GM19099 (cell line): ENCODE data around the gene KIF11.

Source experiments
- POLR2A ChIP-seq: IDR thresholded peaks from 3 replicates; pipeline ENCODE4 v1.6.1; 2011; ENCODE audit warnings: low read depth; ENCODE audit not compliant: insufficient read length; ENCODE audit errors: extremely low read depth

KIF11 gene

GRCh38 chr10:92592761-92593618 lies at the start of gene KIF11:
TSS of gene KIF11 (plus strand) at chr10:92593130. CDS start at chr10:92593376, 246 bp downstream.
- peak; percentile 95 for TF ChIP-seq POLR2A

- TF ChIP-seq POLR2A: no peak
Measured at GRCh38 chr10:92544296-92544695, 48.6 kb upstream of the KIF11 start.

- no peak for TF ChIP-seq POLR2A
Measured at GRCh38 chr10:92545556-92545955, 47.4 kb upstream of the KIF11 start.

- TF ChIP-seq POLR2A: no peak
Measured at GRCh38 chr10:92547676-92548075, 45.3 kb upstream of the KIF11 start.

GRCh38 chr10:92550924-92551323 lies 42.0 kb upstream of the KIF11 start:
- no peak for TF ChIP-seq POLR2A

GRCh38 chr10:92552310-92552709 lies 40.6 kb upstream of the KIF11 start:
- no peak for TF ChIP-seq POLR2A

GRCh38 chr10:92553959-92554358 lies 39.0 kb upstream of the KIF11 start:
- no peak for TF ChIP-seq POLR2A

- no peak for TF ChIP-seq POLR2A
Measured at GRCh38 chr10:92559046-92559445, 33.9 kb upstream of the KIF11 start.

- TF ChIP-seq POLR2A: no peak
Measured at GRCh38 chr10:92562424-92562823, 30.5 kb upstream of the KIF11 start.

GRCh38 chr10:92567952-92568600 lies 24.9 kb upstream of the KIF11 start:
- TF ChIP-seq POLR2A: no peak

GRCh38 chr10:92569071-92569470 lies 23.9 kb upstream of the KIF11 start:
- TF ChIP-seq POLR2A: no peak

GRCh38 chr10:92571649-92572048 lies 21.3 kb upstream of the KIF11 start:
- no peak for TF ChIP-seq POLR2A

- TF ChIP-seq POLR2A: no peak
Measured at GRCh38 chr10:92572362-92573090, 20.4 kb upstream of the KIF11 start.

GRCh38 chr10:92573091-92573797 lies 19.7 kb upstream of the KIF11 start:
- no peak for TF ChIP-seq POLR2A
